ACC112 (cell line): ENCODE results near the gene PCYOX1L.

ENCODE experiments used
- H2AFZ ChIP-seq: fragments of 200-600 bp; sonication (generic); one replicate; pipeline ENCODE4 v1.6.0; 2017; ENCODE audit warnings: antibody characterized with exemption, low read length; ENCODE audit not compliant: unreplicated experiment
- H3K27ac ChIP-seq: fragments of 200-600 bp; sonication (generic); 2 replicates; pipeline ENCODE4 v1.5.1; 2014; ENCODE audit warnings: low read depth, mild to moderate bottlenecking, antibody characterized with exemption, low read length, moderate library complexity
- H3K27me3 ChIP-seq: fragments of 200-600 bp; sonication (generic); 2 replicates; pipeline ENCODE4 v1.6.1; 2014; ENCODE audit warnings: mild to moderate bottlenecking, antibody characterized with exemption, low read length, moderate library complexity, mixed read lengths; ENCODE audit not compliant: insufficient read depth
- H3K36me3 ChIP-seq: fragments of 200-600 bp; sonication (generic); 2 replicates; pipeline ENCODE4 v1.6.1; 2016; ENCODE audit warnings: mild to moderate bottlenecking, antibody characterized with exemption, low read length, moderate library complexity, mixed read lengths; ENCODE audit not compliant: insufficient read depth
- H3K4me1 ChIP-seq: fragments of 200-600 bp; sonication (generic); one replicate; pipeline ENCODE4 v1.6.1; 2016; ENCODE audit warnings: low read length, mixed read lengths; ENCODE audit not compliant: insufficient read depth, unreplicated experiment, control insufficient read depth
- H3K4me3 ChIP-seq: fragments of 200-600 bp; sonication (generic); 2 replicates; pipeline ENCODE4 v1.5.1; 2014; ENCODE audit warnings: mild to moderate bottlenecking, low read depth, low read length
- H3K79me2 ChIP-seq: fragments of 200-600 bp; sonication (generic); one replicate; pipeline ENCODE4 v1.6.0; 2016; ENCODE audit warnings: low read length; ENCODE audit not compliant: control insufficient read depth, unreplicated experiment, insufficient read depth

Gene PCYOX1L

DNA sequence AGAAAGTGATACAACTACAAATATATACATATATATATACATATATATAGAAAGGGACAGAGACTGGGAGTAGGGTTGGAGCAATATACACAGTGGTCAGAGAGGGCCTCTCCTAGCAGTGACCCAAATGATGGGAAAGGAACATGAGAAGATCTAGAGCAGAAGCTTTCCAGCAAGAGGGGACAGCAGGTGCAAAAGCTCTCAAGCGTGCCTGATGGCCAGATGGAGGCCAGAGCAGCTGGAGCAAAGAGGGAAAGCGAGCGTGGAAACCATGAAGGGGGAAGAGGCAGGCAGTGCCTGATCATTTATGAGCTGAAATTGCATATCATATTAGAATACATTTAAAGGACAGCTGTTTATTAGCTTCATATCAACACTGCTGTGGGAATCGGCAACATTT, 20.1 kb upstream of the PCYOX1L start:
- Histone ChIP-seq H3K36me3 (peaks cover 8% of the 10 kb centered on the region; the same call in 1 of the 2 replicates), H3K4me3 (no peak overlapping the region), H3K4me1 (peaks cover 28% of the 10 kb centered on the region), H3K27me3 (no peaks in the 10 kb centered on the region), H2AFZ (no peak overlapping the region), H3K27ac (no peak overlapping the region), H3K79me2 (no peaks in the 10 kb centered on the region)

DNA sequence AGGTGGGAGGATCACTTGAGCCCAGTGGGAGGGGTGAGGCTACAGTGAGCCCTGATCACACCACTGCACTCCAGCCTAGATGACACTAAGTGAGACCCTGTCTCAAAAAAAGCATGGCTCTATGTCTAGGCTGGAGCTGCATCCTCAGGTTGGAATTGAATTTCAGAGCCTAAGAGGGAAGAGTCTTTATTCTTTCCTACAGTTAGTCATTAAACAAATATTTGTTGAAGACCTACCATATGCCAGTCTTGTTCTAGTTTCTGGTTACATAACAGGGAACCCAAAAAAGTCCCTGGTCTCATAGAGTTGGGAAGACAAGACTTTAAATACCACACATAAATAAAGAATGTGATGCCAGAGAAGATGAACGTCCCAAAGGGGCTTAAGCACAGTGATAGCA, 19.5 kb upstream of the PCYOX1L start:
- H3K79me2 ChIP-seq = no peaks in the 10 kb centered on the region
- no peak overlapping the region for H3K4me3 ChIP-seq
- peaks cover 8% of the 10 kb centered on the region; the same call in 1 of the 2 replicates for H3K36me3 ChIP-seq
- peaks cover 24% of the 10 kb centered on the region for H3K4me1 ChIP-seq
- no peak overlapping the region for H3K27ac ChIP-seq
- H2AFZ ChIP-seq = no peak overlapping the region
- no peaks in the 10 kb centered on the region for H3K27me3 ChIP-seq

DNA sequence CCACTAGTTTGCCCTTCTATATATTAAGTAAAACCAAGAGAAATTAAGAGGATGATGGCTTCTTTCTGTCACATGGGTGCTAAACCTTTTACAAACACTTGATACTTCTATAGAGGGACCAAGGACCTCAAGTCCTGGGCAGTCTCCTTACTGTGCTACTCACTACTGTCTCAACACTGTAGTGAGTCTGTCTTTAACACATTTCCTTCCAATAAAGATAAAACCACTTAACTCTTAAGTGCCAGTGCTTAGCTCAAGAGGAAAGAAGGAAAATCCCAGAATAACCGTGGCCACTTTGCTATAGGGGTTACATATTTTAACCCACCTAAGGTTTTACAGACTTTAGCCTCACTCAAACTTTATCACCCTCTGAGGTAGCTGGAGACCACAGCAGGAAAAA, 16.9 kb upstream of the PCYOX1L start:
- Histone ChIP-seq H3K36me3 (peaks cover 4% of the 10 kb centered on the region; the same call in 1 of the 2 replicates), H2AFZ (no peak overlapping the region), H3K4me1 (peaks cover 11% of the 10 kb centered on the region), H3K79me2 (peaks cover 5% of the 10 kb centered on the region), H3K27me3 (no peaks in the 10 kb centered on the region), H3K4me3 (no peak overlapping the region), H3K27ac (no peak overlapping the region)

DNA sequence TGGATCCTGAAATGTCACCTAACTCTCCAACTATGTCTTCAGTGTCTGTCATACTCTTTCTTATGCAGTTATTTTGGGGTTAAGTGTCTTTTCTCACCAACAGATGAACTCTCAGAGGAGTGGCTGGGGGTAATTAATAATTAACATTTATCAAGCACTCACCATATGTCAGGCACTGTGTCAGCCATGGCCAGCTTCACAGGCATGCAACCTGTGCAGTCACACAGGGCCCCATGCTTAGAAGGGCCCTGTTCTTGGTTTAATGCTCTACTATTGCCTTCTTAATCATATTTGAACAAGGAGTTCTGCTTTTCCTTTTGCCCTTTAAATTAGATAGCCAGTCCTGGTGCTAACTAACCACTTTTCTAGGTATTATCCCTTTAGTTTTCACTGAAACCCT, 16.0 kb upstream of the PCYOX1L start:
- H3K4me1 ChIP-seq = peaks cover 12% of the 10 kb centered on the region
- H3K27me3 ChIP-seq = no peaks in the 10 kb centered on the region
- H3K36me3 ChIP-seq = no peaks in the 10 kb centered on the region
- no peak overlapping the region for H3K4me3 ChIP-seq
- no peak overlapping the region for H3K27ac ChIP-seq
- no peak overlapping the region for H2AFZ ChIP-seq
- H3K79me2 ChIP-seq = peaks cover 13% of the 10 kb centered on the region

DNA sequence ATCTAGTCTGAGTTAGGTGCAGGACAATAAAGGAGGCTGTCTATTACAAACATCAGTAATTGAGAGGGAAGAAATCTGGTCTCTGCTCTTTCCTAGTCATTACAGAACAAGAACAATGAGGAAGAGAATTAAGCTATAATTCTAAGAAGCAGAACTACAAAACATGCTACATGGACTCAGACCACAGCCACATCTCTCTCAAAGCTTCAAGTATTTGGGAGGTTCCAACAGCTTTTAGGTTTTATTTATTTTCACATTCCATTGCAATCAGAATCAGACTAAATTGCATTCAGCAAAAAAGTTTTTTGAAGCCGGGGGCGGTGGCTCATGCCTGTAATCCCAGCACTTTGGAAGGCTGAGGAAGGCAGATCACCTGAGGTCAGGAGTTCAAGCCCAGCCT, 13.7 kb upstream of the PCYOX1L start:
- no peak overlapping the region for H2AFZ ChIP-seq
- peaks cover 1% of the 10 kb centered on the region; the same call in 1 of the 2 replicates for H3K36me3 ChIP-seq
- peaks cover 13% of the 10 kb centered on the region for H3K4me1 ChIP-seq
- no peaks in the 10 kb centered on the region for H3K27me3 ChIP-seq
- H3K4me3 ChIP-seq = no peak overlapping the region; the same call in 1 of the 2 replicates
- H3K27ac ChIP-seq = no peak overlapping the region
- peaks cover 27% of the 10 kb centered on the region for H3K79me2 ChIP-seq

DNA sequence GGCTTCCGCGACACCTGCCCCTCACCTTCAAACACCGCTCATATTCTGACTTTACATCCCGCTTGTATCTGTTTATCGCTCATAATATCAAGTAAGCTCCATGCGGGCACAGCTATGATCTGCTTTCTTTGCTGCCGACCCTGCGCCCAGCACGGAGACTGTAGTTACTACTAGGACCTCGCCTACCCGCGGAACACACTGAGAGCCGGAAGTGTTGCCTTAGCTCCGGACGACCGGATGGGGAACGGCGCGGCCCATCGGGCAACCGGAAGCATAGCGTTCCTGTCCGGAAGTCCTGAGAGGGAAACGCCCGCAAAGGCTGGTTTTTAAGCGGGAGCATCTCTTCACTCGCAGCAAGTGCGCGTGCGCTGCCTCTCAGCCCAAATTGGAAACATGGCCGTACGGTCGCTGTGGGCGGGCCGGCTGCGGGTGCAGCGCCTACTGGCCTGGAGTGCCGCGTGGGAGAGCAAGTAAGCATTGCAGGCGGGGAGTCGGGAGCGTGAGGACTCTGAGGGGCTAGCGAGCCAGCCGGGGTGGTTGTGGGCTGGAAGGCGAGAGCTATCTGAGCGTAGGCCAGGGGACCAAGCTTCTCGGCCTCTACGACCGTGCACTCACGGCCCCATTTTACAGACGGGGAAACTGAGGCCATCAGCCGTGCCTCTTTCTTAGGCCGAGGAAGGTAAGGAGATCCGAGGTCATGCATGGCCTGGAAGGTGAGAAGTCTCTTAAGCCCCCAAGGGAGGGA, 12.5 kb upstream of the PCYOX1L start, which contains the start of gene GRPEL2:
TSS of gene GRPEL2 (plus strand) at position 353 of the 745 bp plus-strand sequence. CDS start at position 394, 41 bp downstream.
- H3K27ac ChIP-seq = peak within 1 kb of the TSS; percentile 51
- peak within 1 kb of the TSS; percentile 95 for H2AFZ ChIP-seq
- H3K4me3 ChIP-seq = peak within 1 kb of the TSS; percentile 93

DNA sequence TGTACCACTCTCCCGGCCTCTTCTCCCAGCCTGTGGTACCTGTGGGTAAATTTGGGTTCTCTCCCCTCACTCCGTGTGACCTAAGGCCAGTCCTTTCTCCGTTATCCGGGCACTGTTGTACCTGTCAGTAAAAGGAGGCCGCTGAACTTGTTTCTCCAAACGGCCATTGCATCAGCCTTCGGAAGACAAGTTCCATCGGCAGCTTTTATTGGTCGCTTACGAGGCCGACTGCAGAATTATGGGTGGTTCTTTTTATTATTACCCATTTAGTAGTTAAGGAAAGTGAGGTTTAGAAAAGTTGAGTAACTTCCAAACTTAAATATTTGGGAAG, 12.0 kb upstream of the PCYOX1L start:
- peak overlapping the region; percentile 93 for H3K4me3 ChIP-seq
- peaks cover 13% of the 10 kb centered on the region for H3K4me1 ChIP-seq
- no peaks in the 10 kb centered on the region for H3K27me3 ChIP-seq
- H2AFZ ChIP-seq = peak overlapping the region; percentile 61
- H3K79me2 ChIP-seq = peaks cover 32% of the 10 kb centered on the region
- H3K27ac ChIP-seq = peak overlapping the region; percentile 51
- peaks cover 17% of the 10 kb centered on the region for H3K36me3 ChIP-seq

More for the DNA sequence above, 12.5 kb upstream of the PCYOX1L start, which contains the start of gene GRPEL2:
- H3K27me3 ChIP-seq = no peaks in the 10 kb centered on the region
- H3K79me2 ChIP-seq = peaks cover 30% of the 10 kb centered on the region
- peaks cover 13% of the 10 kb centered on the region for H3K4me1 ChIP-seq
- H3K36me3 ChIP-seq = peaks cover 13% of the 10 kb centered on the region

DNA sequence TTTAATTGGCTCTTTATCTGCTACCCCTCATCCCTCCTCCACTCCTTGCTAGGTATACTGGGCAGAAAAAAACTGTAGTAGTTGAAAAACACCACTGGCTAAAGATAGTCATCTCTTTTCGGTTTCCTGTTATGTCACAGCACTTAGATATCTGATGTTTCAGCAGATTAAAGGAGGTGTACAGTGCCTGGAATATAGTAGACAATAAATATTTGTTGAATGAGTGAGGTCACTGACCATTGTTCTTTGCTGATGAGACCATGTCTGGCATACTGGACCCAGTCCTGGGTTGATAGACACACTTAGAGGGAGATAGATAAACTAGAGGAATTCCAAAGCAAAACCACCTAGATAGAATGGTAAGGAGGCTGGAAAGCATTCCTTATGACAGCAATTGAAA, 9.3 kb upstream of the PCYOX1L start:
- Histone ChIP-seq H3K27me3 (no peaks in the 10 kb centered on the region), H3K36me3 (peaks cover 39% of the 10 kb centered on the region), H3K27ac (no peak overlapping the region), H2AFZ (no peak overlapping the region), H3K4me1 (peaks cover 13% of the 10 kb centered on the region), H3K79me2 (peaks cover 32% of the 10 kb centered on the region), H3K4me3 (no peak overlapping the region)

DNA sequence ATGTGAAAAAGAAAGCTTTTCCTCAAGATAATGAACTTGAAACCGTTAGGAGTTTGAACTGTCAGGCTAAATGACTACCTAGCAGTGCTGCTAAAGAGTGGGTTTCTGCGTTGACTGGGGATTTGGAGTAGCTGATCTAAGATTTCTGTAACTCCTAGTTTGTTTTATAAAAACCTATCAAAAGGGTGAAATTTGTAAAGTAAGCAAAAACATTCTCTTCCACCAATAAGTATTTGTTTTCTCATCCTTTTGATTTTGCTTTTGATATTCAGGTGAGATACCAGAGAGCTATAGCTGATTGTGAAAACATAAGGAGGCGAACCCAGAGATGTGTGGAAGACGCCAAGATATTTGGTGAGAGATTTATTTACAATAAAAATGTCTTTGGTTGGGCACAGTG, 8.5 kb upstream of the PCYOX1L start:
- peaks cover 39% of the 10 kb centered on the region for H3K36me3 ChIP-seq

DNA sequence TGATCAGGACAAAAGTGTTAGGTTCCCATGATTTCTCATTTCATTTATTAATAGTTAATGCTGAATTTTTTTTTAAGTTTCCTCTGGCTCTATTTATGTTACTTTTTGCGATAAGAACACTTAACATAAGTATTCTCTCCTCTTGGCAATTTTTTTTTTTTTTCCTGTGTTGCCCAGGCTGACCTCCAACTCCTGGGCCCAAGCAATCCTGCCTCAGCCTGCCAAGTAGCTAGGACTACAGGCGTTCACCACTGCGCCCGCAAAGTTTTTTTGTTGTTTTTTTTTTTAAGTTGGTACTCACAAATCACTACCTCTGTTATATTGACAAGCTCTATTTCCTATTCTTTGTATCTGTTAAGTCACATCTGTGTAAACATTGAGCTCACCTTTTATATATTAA, 5.7 kb upstream of the PCYOX1L start:
- peaks cover 16% of the 10 kb centered on the region for H3K79me2 ChIP-seq
- H3K36me3 ChIP-seq = peaks cover 39% of the 10 kb centered on the region
- peaks cover 13% of the 10 kb centered on the region for H3K4me1 ChIP-seq
- no peak overlapping the region for H3K4me3 ChIP-seq
- no peak overlapping the region for H2AFZ ChIP-seq
- H3K27ac ChIP-seq = no peak overlapping the region
- H3K27me3 ChIP-seq = no peaks in the 10 kb centered on the region

More for the DNA sequence above, 8.5 kb upstream of the PCYOX1L start:
- Histone ChIP-seq H3K27me3 (no peaks in the 10 kb centered on the region), H3K4me1 (peaks cover 13% of the 10 kb centered on the region), H3K79me2 (peaks cover 32% of the 10 kb centered on the region), H3K4me3 (no peak overlapping the region), H2AFZ (no peak overlapping the region), H3K27ac (no peak overlapping the region)

DNA sequence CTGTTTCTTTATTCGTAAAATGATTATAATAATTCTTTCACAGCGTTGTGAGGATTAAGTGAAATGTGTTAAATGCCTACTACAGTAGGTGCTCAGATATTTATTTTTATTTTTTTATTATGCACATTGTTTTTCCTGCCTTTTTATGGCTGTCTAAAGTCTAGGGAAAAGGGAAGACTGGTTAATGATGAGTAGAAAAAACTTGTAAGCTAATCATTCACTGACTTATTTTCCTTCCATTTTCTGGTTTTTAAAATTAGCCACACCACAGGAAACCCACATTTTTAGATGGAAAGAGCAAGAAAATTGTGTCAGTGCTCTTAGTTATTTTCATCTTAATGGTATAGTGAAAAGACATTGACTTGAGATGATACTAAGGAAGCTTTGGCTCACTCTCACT, 3.9 kb upstream of the PCYOX1L start:
- no peak overlapping the region for H3K27ac ChIP-seq
- H2AFZ ChIP-seq = no peak overlapping the region
- H3K79me2 ChIP-seq = peaks cover 5% of the 10 kb centered on the region
- H3K4me1 ChIP-seq = peaks cover 9% of the 10 kb centered on the region
- no peak overlapping the region for H3K4me3 ChIP-seq
- peaks cover 39% of the 10 kb centered on the region for H3K36me3 ChIP-seq
- H3K27me3 ChIP-seq = no peaks in the 10 kb centered on the region
